NT2/D1 (cell line): ENCODE measurements around the gene ZCCHC10.

Experiments used
- SUZ12 ChIP-seq: IDR thresholded peaks from 2 replicates; pipeline ENCODE4 v1.6.1; 2011; ENCODE audit not compliant: insufficient read length, insufficient read depth; ENCODE audit errors: extremely low read depth
- YY1 ChIP-seq: IDR thresholded peaks from 2 replicates; pipeline ENCODE4 v1.6.1; 2011; ENCODE audit not compliant: insufficient read length, insufficient read depth
- ZNF274 ChIP-seq: IDR thresholded peaks from 2 replicates; pipeline ENCODE4 v1.6.1; 2011; ENCODE audit warnings: mild to moderate bottlenecking, low read depth, low read length

DNA sequence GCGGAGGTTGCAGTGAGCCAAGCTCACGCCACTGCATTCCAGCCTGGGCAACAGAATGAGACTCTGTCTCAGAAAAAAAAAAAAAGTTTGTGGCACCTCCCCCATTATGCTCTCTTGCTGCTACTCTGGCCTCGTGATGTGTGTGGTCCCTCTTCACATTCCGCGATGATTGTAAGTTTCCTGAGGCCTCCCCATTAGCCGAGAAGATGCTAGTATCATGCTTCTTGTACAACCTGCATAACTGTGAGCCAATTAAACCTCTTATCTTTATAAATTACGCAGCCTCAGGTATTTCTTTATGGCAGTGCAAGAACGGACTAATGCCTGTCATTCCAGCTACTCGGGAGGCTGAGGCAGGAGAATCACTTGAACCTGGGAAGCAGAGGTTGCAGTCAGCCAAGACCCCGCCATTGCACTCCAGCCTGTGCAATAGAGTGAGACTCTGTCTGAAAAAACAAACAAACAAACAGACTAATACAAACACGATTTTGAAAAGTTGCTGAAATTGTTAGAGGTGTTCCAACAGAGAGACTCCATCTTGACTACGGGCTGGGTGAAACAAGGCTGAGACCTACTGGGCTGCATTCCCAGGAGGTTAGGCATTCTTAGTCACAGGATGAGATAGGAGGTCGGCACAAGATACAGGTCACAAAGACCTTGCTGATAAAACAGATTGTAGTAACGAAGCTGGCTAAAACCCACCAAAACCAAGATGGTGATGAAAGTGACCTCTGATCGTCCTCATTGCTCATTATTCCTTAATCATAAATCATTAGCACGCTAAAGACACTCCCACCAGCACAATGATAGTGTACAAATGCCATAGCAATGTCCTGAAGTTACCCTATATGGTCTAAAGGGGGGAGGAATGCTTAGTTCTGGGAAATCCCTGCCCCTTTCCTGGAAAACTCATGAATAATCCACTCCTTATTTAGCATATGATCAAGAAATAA is 54.6 kb downstream of the ZCCHC10 start:
- TF ChIP-seq YY1, result no peak
- no peak for TF ChIP-seq ZNF274
- TF ChIP-seq SUZ12, result no peak
